ENCODE measurements around the gene SPOCK1. TPM values are rescaled to one million over a fixed set of nuclear protein-coding genes. Genes with fewer than 3 reads are reported as not detected.
"Not testable (repeated sequence)": the region's sequence is repeated elsewhere in the genome, so short reads cannot be mapped to it uniquely, and the experiment has no call there.

Gene SPOCK1
- total RNA-seq, 1 donor from 2014 or later, result not detected

- H3K27ac Mint-ChIP-seq; H3K9me3 Mint-ChIP-seq; H3K27me3 Mint-ChIP-seq; H3K36me3 Mint-ChIP-seq (ENCODE audit: low read depth); H3K4me3 Mint-ChIP-seq; DNase-seq; H3K4me1 Mint-ChIP-seq; intact Hi-C loops (cut with micrococcal nuclease): not testable (repeated sequence)
These were observed 108.1 kb downstream of the SPOCK1 start for GRCh38 chr5:137391044-137391443.

DNA sequence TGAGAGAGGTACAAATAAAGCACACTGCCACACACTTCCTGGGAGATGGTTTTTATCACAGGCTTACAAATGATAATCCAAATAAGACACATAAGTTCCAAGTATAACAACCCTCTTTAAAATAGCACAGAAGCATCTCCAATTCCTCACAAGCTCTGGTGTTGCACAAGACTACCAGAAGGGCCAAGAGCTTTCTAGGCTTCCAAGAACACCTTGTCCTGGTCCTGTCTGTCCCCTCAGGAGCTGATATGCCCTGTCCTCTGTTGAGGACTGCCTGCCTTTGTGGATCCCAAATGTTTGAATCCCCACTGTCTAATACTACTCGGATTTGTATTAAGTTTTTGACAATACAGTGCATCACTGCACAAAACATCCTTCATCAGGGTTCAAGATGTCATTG lies 110.1 kb downstream of the SPOCK1 start:
- Mint-ChIP-seq H3K9me3 (no peaks in the 10 kb centered on the region), H3K27ac (no peak overlapping the region), H3K4me1 (no peaks in the 10 kb centered on the region), H3K36me3 (ENCODE audit: low read depth) (no peaks in the 10 kb centered on the region), H3K27me3 (no peaks in the 10 kb centered on the region), H3K4me3 (no peak overlapping the region)
- intact Hi-C loops (cut with micrococcal nuclease), result no loop called here
- DNase-seq, result no peak

DNA sequence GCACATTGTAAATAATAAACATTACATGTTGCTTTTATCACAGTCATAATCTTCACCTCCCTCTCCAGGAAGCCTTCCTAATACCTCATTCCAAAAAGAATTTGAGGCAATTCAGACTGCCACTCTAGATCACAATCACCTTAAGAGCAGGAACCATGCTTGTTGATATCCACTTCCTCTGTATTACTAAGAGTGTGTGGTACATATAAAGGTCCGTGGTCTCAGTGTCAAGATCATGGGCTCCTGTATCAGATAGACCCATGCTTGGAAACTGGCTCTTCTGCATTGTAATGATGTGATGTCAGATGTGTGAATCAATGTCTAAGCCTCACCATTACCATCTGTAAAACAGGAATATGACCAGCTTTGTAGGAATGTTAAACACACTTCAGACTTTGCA lies 114.1 kb downstream of the SPOCK1 start:
- H3K4me1 Mint-ChIP-seq, result no peaks in the 10 kb centered on the region
- H3K27ac Mint-ChIP-seq, result no peak overlapping the region
- no peak for DNase-seq
- H3K9me3 Mint-ChIP-seq, result peaks cover 10% of the 10 kb centered on the region
- H3K36me3 Mint-ChIP-seq (ENCODE audit: low read depth), result no peaks in the 10 kb centered on the region
- H3K4me3 Mint-ChIP-seq, result no peak overlapping the region
- H3K27me3 Mint-ChIP-seq, result no peaks in the 10 kb centered on the region
- intact Hi-C loops (cut with micrococcal nuclease), result no loop called here

- H3K27ac Mint-ChIP-seq, result no peak overlapping the region
These were observed 115.2 kb downstream of the SPOCK1 start for GRCh38 chr5:137383909-137384308.

GRCh38 chr5:137381555-137381954 lies 117.6 kb downstream of the SPOCK1 start:
- Mint-ChIP-seq H3K4me3 (no peak overlapping the region), H3K4me1 (no peaks in the 10 kb centered on the region), H3K27ac (no peak overlapping the region), H3K36me3 (ENCODE audit: low read depth) (no peaks in the 10 kb centered on the region), H3K27me3 (no peaks in the 10 kb centered on the region), H3K9me3 (peaks cover 10% of the 10 kb centered on the region)
- no peak for DNase-seq
- intact Hi-C loops (cut with micrococcal nuclease), result no loop called here

More at GRCh38 chr5:137383909-137384308, 115.2 kb downstream of the SPOCK1 start:
- peaks cover 10% of the 10 kb centered on the region for H3K9me3 Mint-ChIP-seq
- no peaks in the 10 kb centered on the region for H3K36me3 Mint-ChIP-seq (ENCODE audit: low read depth)
- no peak overlapping the region for H3K4me3 Mint-ChIP-seq
- no peaks in the 10 kb centered on the region for H3K27me3 Mint-ChIP-seq
- H3K4me1 Mint-ChIP-seq, result no peaks in the 10 kb centered on the region
- no peak for DNase-seq
- intact Hi-C loops (cut with micrococcal nuclease), result no loop called here

DNA sequence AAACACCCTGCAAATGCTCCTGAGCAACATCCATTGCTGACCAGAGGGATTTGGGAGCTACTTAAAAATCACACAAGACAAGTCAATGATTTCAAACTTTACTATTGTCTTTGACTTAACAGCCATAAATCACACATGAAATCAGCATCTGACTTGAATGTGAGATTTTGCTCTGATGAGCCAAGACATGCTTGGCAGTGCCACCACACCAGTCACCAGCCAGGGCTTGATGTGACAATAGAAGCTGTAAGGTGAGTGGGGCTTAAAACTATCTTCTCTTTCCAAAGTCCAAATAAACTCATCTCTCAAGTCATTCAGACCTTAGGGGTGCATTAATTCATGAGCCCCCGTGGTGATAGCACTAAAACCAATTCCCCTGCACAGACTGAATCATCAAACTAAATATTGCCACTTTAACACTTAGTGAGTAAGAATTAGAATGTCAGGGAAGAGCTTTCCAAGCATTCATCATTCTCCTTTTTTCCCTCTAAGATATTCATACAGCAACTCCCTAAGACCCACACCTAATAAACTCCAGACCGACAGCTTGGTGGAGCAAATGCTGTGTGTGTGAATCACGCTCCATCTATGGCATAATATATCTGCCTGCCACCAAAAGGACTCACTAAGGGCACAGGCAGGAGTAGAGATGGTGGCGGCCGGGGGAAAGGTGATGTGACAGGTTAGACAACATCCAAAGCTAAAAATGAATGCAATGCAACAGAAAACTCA lies 119.4 kb downstream of the SPOCK1 start:
- H3K4me1 Mint-ChIP-seq, result no peaks in the 10 kb centered on the region
- intact Hi-C loops (cut with micrococcal nuclease), result no loop called here
- DNase-seq, result no peak
- H3K36me3 Mint-ChIP-seq (ENCODE audit: low read depth), result no peaks in the 10 kb centered on the region
- H3K27ac Mint-ChIP-seq, result no peak overlapping the region
- H3K27me3 Mint-ChIP-seq, result no peaks in the 10 kb centered on the region
- H3K9me3 Mint-ChIP-seq, result peaks cover 10% of the 10 kb centered on the region
- H3K4me3 Mint-ChIP-seq, result no peak overlapping the region

GRCh38 chr5:137375741-137376526 lies 123.2 kb downstream of the SPOCK1 start:
- Mint-ChIP-seq H3K36me3 (ENCODE audit: low read depth) (no peaks in the 10 kb centered on the region), H3K4me1 (no peaks in the 10 kb centered on the region), H3K27me3 (peaks cover 2% of the 10 kb centered on the region), H3K27ac (no peak overlapping the region), H3K9me3 (no peaks in the 10 kb centered on the region), H3K4me3 (no peak overlapping the region)
- intact Hi-C loops (cut with micrococcal nuclease), result no loop called here
- DNase-seq, result no peak

GRCh38 chr5:137374110-137374714 lies 124.9 kb downstream of the SPOCK1 start:
- H3K36me3 Mint-ChIP-seq (ENCODE audit: low read depth), result no peaks in the 10 kb centered on the region
- H3K4me3 Mint-ChIP-seq, result no peak overlapping the region
- H3K4me1 Mint-ChIP-seq, result no peaks in the 10 kb centered on the region
- intact Hi-C loops (cut with micrococcal nuclease), result no loop called here
- no peaks in the 10 kb centered on the region for H3K9me3 Mint-ChIP-seq
- no peak for DNase-seq
- H3K27ac Mint-ChIP-seq, result no peak overlapping the region
- peaks cover 2% of the 10 kb centered on the region for H3K27me3 Mint-ChIP-seq

GRCh38 chr5:137372773-137373160 lies 126.4 kb downstream of the SPOCK1 start:
- Mint-ChIP-seq H3K9me3 (no peaks in the 10 kb centered on the region), H3K4me3 (no peak overlapping the region), H3K4me1 (no peaks in the 10 kb centered on the region), H3K36me3 (ENCODE audit: low read depth) (no peaks in the 10 kb centered on the region), H3K27me3 (peaks cover 2% of the 10 kb centered on the region), H3K27ac (no peak overlapping the region)
- intact Hi-C loops (cut with micrococcal nuclease), result no loop called here
- no peak for DNase-seq

DNA sequence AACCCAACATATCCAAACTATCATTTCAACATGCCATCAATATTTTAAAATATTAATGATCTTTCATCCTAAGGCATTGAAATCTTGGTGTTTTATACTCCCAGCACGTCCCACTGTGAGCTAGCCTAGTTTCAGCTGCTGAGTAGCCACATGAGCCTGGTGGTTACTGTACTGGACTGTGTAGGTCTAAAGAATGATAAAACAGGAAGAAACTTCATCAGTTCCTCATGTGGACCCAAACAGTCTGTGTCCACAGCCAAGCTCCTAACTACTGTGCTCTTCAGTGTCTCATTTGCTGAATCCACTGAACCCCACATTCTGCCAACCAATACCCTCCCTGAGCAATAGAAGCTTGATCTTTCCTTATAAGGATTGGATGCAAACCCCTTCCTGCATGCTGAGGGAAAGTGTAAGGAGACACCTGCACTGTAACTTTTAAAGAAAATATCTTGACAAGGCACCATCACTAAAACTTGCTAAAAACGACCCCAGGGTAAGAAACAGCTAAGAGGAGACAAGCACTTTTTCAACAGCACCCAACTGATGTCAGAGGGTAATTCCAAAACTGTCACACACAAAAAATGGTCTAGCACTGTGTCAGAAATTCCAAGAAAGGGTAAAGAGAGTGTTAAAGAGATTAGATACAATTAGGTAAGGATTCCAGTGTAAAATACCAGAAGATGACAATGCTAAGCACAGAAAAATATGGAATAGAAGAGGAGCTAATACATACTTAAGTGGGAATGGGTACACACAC lies 126.9 kb downstream of the SPOCK1 start:
- Mint-ChIP-seq H3K4me3 (no peak overlapping the region), H3K27me3 (peaks cover 2% of the 10 kb centered on the region), H3K36me3 (ENCODE audit: low read depth) (no peaks in the 10 kb centered on the region), H3K27ac (no peak overlapping the region), H3K9me3 (no peaks in the 10 kb centered on the region), H3K4me1 (no peaks in the 10 kb centered on the region)
- intact Hi-C loops (cut with micrococcal nuclease), result no loop called here
- no peak for DNase-seq

DNA sequence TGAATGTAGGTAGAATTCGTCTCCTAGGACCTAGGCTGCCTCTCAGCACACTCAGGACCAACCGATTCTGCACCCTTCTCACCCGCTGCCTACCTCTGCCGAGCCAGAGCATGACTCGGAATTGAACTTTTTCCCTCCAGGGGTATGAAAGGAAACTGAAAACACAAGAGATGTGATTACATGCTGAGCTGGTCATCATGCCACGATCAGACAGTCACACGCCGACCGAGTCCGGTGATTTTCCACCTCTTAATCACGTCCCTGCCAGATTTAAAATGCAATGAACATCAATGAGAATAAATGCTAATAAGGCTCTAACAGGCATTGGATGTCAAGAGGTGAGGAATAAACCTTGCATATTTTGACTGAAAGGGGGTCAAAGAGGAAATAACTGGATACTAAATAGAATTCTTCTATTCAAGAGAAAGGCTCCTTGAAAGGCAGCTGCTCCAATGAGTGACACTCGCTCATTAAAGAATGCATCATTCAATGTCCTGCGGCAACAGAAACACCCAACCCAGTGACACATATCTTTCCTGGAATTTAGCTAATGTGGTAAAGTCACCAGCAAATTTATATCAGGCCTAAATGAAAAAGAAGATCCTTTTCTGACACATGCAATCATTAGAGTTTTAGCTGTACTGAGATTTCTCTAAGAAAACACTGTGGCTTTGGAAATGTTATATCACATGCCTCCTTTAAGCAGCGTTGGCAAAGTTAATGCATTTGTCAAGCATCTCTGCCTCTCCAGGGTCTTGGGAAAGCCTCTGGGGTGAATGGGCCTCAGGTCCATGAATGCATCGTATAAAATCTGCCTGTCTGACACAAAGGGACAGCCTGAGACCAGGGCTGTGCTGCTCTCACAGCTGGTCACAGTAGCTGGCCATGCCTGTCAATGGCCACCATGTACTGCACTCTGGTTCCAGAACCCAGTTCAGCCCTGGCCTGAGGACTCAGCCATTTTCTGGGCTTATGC lies 128.7 kb downstream of the SPOCK1 start:
- Mint-ChIP-seq H3K4me3 (no peak overlapping the region), H3K4me1 (no peaks in the 10 kb centered on the region), H3K36me3 (ENCODE audit: low read depth) (no peaks in the 10 kb centered on the region), H3K9me3 (no peaks in the 10 kb centered on the region), H3K27ac (no peak overlapping the region), H3K27me3 (peaks cover 2% of the 10 kb centered on the region)
- intact Hi-C loops (cut with micrococcal nuclease), result no loop called here
- DNase-seq, result no peak

DNA sequence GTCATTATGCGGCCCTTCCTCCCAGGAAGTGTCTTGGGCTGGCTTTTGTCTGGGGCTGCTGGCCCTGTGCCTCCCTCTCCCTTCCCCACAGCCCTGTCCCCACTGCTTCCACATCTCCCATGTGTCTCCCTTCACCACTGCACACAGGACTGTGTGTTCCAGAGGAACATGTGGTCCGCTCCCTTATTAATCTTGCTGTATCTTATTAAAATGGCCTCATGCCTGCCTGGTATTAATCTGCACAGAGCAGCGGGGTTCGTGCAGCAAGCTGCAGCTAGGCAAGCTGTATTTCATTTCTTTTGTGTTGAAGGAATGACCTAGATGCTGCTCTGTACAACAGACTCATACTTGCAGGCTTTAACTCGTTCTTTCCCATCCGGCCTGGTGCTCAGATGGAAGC lies 130.5 kb downstream of the SPOCK1 start:
- intact Hi-C loops (cut with micrococcal nuclease), result no loop called here
- DNase-seq, result no peak
- Mint-ChIP-seq H3K27ac (no peak overlapping the region), H3K4me1 (no peaks in the 10 kb centered on the region), H3K27me3 (peaks cover 2% of the 10 kb centered on the region), H3K4me3 (no peak overlapping the region), H3K9me3 (no peaks in the 10 kb centered on the region), H3K36me3 (ENCODE audit: low read depth) (no peaks in the 10 kb centered on the region)

DNA sequence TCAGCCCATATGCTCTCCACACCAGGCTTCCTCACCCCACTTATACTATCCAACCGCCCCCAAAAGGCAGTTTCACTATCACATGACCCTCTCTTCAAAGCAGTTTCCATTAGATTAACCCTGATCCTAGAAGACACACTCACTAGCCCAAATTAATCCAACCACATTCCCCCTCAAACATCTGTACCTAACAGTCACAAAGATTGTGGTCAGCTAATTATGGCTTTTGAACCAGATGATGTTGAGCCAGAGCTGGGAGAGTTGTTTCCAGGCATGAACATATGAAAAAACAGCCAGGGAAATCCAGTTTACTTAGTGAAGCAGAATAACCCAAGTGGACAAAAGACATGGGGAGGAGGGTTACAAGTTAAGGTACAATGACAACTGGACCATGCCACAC lies 131.2 kb downstream of the SPOCK1 start:
- H3K4me1 Mint-ChIP-seq, result no peaks in the 10 kb centered on the region
- intact Hi-C loops (cut with micrococcal nuclease), result no loop called here
- no peaks in the 10 kb centered on the region for H3K9me3 Mint-ChIP-seq
- DNase-seq, result no peak
- no peak overlapping the region for H3K4me3 Mint-ChIP-seq
- H3K36me3 Mint-ChIP-seq (ENCODE audit: low read depth), result no peaks in the 10 kb centered on the region
- no peak overlapping the region for H3K27ac Mint-ChIP-seq
- peaks cover 2% of the 10 kb centered on the region for H3K27me3 Mint-ChIP-seq

Measured in activated CD4-positive, alpha-beta T cell treated with anti-CD3 and anti-CD28 coated beads, Interleukin-2, amount 10 ng/mL, durations not matched to agents 24 days and 14 days (primary cell).